ENCODE results near the gene GRAPL.
"Not testable (repeated sequence)": the region's sequence is repeated elsewhere in the genome, so short reads cannot be mapped to it uniquely, and the experiment has no call there.

Gene GRAPL

GRCh38 chr17:19189781-19190405 lies 62.5 kb downstream of the GRAPL start:
- H3K36me3 Mint-ChIP-seq (ENCODE audit: low read depth); H3K4me3 Mint-ChIP-seq; H3K27me3 Mint-ChIP-seq (ENCODE audit: low read depth); H3K4me1 Mint-ChIP-seq (ENCODE audit: low read depth); H3K9me3 Mint-ChIP-seq; H3K27ac Mint-ChIP-seq; DNase-seq (ENCODE audit: low spot score): not testable (repeated sequence)

GRCh38 chr17:19196382-19197204 lies 69.2 kb downstream of the GRAPL start:
- not testable (repeated sequence) for H3K27me3 Mint-ChIP-seq (ENCODE audit: low read depth); H3K4me1 Mint-ChIP-seq (ENCODE audit: low read depth); H3K9me3 Mint-ChIP-seq; H3K4me3 Mint-ChIP-seq; H3K36me3 Mint-ChIP-seq (ENCODE audit: low read depth); H3K27ac Mint-ChIP-seq
- peak; percentile 3 for DNase-seq (ENCODE audit: low spot score)

- H3K9me3 Mint-ChIP-seq; DNase-seq (ENCODE audit: low spot score); H3K4me1 Mint-ChIP-seq (ENCODE audit: low read depth); H3K27ac Mint-ChIP-seq; H3K4me3 Mint-ChIP-seq; H3K36me3 Mint-ChIP-seq (ENCODE audit: low read depth); H3K27me3 Mint-ChIP-seq (ENCODE audit: low read depth): not testable (repeated sequence)
Observed at GRCh38 chr17:19202448-19202847, 75.1 kb downstream of the GRAPL start.

- not testable (repeated sequence) for H3K4me1 Mint-ChIP-seq (ENCODE audit: low read depth); DNase-seq (ENCODE audit: low spot score); H3K4me3 Mint-ChIP-seq; H3K27ac Mint-ChIP-seq; H3K36me3 Mint-ChIP-seq (ENCODE audit: low read depth); H3K27me3 Mint-ChIP-seq (ENCODE audit: low read depth); H3K9me3 Mint-ChIP-seq
Observed at GRCh38 chr17:19203429-19203828, 76.0 kb downstream of the GRAPL start.
